Melanocyte of skin (primary cell): Measurements from ENCODE around the gene PPHLN1. TPM values are rescaled to one million over a fixed set of nuclear protein-coding genes. Genes with fewer than 3 reads are reported as not detected.

Experiments used
- small RNA-seq, 2 donors: library from RNA; depleted of rRNA; stranded (forward); fragments of <200 nt; gene quantifications; one replicate each; pipeline ENCODE3, GENCODE V24; 2012
- total RNA-seq, 2 donors: library from RNA; depleted of rRNA; stranded (reverse); fragments of >200 nt; gene quantifications; 2 replicates each; pipeline ENCODE4 v1.2.3, GENCODE V29; 2012

The PPHLN1 gene
- total RNA-seq, result 10 to 100 TPM; 60.9 to 75.9 TPM

GRCh38 chr12:42325653-42326474 lies at the start of gene PPHLN1, which contains the start of gene ZCRB1:
Gene PPHLN1 (plus strand): TSS chr12:42326167. CDS start chr12:42335903, 9,736 bp downstream.
Gene ZCRB1 (minus strand): TSS chr12:42326094. CDS start chr12:42324102, 1,992 bp downstream.

Small RNA genes lying within 50 kb of the gene (small RNA-seq; reads per million reads assigned to genes)
- 0 to 0.47 reads per million in 2 donors for gene MIR7851
- gene RF00019, result 0 reads per million in 2 donors
- 0 reads per million in 2 donors for gene RF00090
- 0 reads per million in 2 donors for gene RNU6-249P

Other genes starting within 250 kb of the PPHLN1 start
- gene GXYLT1, start 181.3 kb upstream of the PPHLN1 start, total RNA-seq, result 10 to 100 TPM in 1 of 2 donors, 1 to 10 TPM in 1; 9.6 to 14.3 TPM
- gene YAF2, start 87.9 kb upstream of the PPHLN1 start, total RNA-seq, result 10 to 100 TPM in 1 of 2 donors, 1 to 10 TPM in 1; 10.0 to 14.8 TPM
- 10 to 100 TPM; 16.3 to 20.6 TPM for gene ZCRB1, start 73 bp upstream of the PPHLN1 start, total RNA-seq